ENCODE results near the gene PTOV1. TPM values are rescaled to one million over a fixed set of nuclear protein-coding genes. Genes with fewer than 3 reads are reported as not detected.
A peak's percentile ranks its signal among the peaks of the same experiment; 100 is the strongest.

The PTOV1 gene
- total and polyA plus RNA-seq, 2 of the 13 experiments (the other 11 are each of a cell fraction or from before 2014, with no cell fraction given): 63.5 to 68.5 TPM

GRCh38 chr19:49876422-49877019 is 25.6 kb downstream of the PTOV1 start (continued):
- peak; percentile 8 for TF ChIP-seq TEAD3 (CRISPR knock-in tag; optimal IDR thresholded peaks at IDR 0.05; ENCODE audit: borderline replicate concordance)
- TF ChIP-seq RARA (CRISPR knock-in tag; IDR thresholded peaks at IDR 0.05): peak; percentile 23; the same call in 1 of the 2 replicates
- TF ChIP-seq, protein P1, sequence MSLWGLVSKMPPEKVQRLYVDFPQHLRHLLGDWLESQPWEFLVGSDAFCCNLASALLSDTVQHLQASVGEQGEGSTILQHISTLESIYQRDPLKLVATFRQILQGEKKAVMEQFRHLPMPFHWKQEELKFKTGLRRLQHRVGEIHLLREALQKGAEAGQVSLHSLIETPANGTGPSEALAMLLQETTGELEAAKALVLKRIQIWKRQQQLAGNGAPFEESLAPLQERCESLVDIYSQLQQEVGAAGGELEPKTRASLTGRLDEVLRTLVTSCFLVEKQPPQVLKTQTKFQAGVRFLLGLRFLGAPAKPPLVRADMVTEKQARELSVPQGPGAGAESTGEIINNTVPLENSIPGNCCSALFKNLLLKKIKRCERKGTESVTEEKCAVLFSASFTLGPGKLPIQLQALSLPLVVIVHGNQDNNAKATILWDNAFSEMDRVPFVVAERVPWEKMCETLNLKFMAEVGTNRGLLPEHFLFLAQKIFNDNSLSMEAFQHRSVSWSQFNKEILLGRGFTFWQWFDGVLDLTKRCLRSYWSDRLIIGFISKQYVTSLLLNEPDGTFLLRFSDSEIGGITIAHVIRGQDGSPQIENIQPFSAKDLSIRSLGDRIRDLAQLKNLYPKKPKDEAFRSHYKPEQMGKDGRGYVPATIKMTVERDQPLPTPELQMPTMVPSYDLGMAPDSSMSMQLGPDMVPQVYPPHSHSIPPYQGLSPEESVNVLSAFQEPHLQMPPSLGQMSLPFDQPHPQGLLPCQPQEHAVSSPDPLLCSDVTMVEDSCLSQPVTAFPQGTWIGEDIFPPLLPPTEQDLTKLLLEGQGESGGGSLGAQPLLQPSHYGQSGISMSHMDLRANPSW (CRISPR knock-in tag; IDR thresholded peaks at IDR 0.05; ENCODE audit: borderline replicate concordance): no peak
- no peak for TF ChIP-seq RFX3 (CRISPR knock-in tag; IDR thresholded peaks at IDR 0.05)
- peak; percentile 92 for TF ChIP-seq SP5 (CRISPR knock-in tag; IDR thresholded peaks at IDR 0.05; ENCODE audit: borderline replicate concordance, low read depth)
- peak; percentile 74 for TF ChIP-seq SAP130 (CRISPR knock-in tag; IDR thresholded peaks at IDR 0.05; ENCODE audit: low read depth)
- TF ChIP-seq GABPA (IDR thresholded peaks at IDR 0.05; ENCODE audit: low read depth, low read length): peak; percentile 77
- peak; percentile 85 for TF ChIP-seq GABPA (CRISPR knock-in tag; IDR thresholded peaks at IDR 0.05; ENCODE audit: low read depth)
- TF ChIP-seq ZNF564 (CRISPR knock-in tag; IDR thresholded peaks at IDR 0.05): no peak
- TF ChIP-seq, protein P2, sequence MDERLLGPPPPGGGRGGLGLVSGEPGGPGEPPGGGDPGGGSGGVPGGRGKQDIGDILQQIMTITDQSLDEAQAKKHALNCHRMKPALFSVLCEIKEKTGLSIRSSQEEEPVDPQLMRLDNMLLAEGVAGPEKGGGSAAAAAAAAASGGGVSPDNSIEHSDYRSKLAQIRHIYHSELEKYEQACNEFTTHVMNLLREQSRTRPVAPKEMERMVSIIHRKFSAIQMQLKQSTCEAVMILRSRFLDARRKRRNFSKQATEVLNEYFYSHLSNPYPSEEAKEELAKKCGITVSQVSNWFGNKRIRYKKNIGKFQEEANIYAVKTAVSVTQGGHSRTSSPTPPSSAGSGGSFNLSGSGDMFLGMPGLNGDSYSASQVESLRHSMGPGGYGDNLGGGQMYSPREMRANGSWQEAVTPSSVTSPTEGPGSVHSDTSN (CRISPR knock-in tag; IDR thresholded peaks at IDR 0.05): no peak
- TF ChIP-seq ZFP41 (CRISPR knock-in tag; IDR thresholded peaks at IDR 0.05; ENCODE audit: borderline replicate concordance): no peak
- no peak for TF ChIP-seq RXRA (CRISPR knock-in tag; IDR thresholded peaks at IDR 0.05)
- peak; percentile 38; the same call in 1 of the 2 replicates for TF ChIP-seq NFYC (CRISPR knock-in tag; IDR thresholded peaks at IDR 0.05)
- TF ChIP-seq ZNF576 (CRISPR knock-in tag; IDR thresholded peaks at IDR 0.05): no peak
- TF ChIP-seq ASH2L (IDR thresholded peaks at IDR 0.05; ENCODE audit: insufficient read length, low read depth, low read length): peak; percentile 68
- peak; percentile 56; the same call in 1 of the 2 replicates for TF ChIP-seq KLF11 (CRISPR knock-in tag; IDR thresholded peaks at IDR 0.05)
- peak; percentile 49; the same call in 1 of the 2 replicates for TF ChIP-seq MIXL1 (CRISPR knock-in tag; IDR thresholded peaks at IDR 0.05)
- TF ChIP-seq POLR2AphosphoS5 (IDR thresholded peaks at IDR 0.05; ENCODE audit: low read depth, low read length): peak; percentile 53; the same call in 1 of the 2 replicates
- 0 out of 2 replicates have a peak, but pooled peaks have one; percentile 15 for TF ChIP-seq ETV6 (CRISPR knock-in tag; conservative IDR thresholded peaks at IDR 0.05)
- 0 out of 2 replicates have a peak, but pooled peaks have one; percentile 31 for TF ChIP-seq AFF4 (CRISPR knock-in tag; IDR thresholded peaks at IDR 0.05)
- 0 out of 2 replicates have a peak, but pooled peaks have one; percentile 23 for TF ChIP-seq RARG (CRISPR knock-in tag; IDR thresholded peaks at IDR 0.05; ENCODE audit: low read depth)
- 0 out of 2 replicates have a peak, but pooled peaks have one; percentile 16 for TF ChIP-seq NR1H2 (CRISPR knock-in tag; IDR thresholded peaks at IDR 0.05; ENCODE audit: borderline replicate concordance, low read depth)
- no peak; the same call in 1 of the 2 replicates for TF ChIP-seq NFIC (IDR thresholded peaks at IDR 0.05; ENCODE audit: low read length)
- TF ChIP-seq ATF3 (CRISPR knock-in tag; IDR thresholded peaks at IDR 0.05): peak; percentile 64

Measured in HepG2 (cell line).